NOMO-1 treated with DMSO at 0.1 percent for 48 hours (cell line): Measurements from ENCODE around the gene C19orf85.

Experiments used
- DNase-seq: peaks from one replicate; lab custom pipeline; 2025; ENCODE audit not compliant: unreplicated experiment; lab: John Stamatoyannopoulos, UW

C19orf85 gene

DNA sequence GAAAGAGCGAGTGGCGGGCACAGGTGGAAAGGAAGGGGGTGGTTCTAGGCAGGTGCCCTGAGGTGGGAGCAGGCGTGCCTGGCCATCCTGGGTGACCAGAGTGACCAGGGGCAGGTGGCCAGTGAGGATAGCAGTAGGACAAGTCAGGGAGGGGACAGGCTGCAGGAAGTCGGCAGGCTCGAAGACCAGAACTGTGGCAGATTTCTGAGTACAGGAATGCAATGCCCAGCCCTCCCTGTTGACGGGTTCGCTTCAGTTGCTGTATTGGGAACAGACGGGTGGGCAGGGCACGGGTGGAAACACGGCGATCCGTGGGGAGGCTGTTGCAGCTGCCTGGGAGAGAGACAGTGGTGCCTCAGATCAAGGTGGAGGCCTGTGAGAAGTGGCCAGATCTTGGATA is 13.8 kb upstream of the C19orf85 start:
- DNase-seq: no peak

DNA sequence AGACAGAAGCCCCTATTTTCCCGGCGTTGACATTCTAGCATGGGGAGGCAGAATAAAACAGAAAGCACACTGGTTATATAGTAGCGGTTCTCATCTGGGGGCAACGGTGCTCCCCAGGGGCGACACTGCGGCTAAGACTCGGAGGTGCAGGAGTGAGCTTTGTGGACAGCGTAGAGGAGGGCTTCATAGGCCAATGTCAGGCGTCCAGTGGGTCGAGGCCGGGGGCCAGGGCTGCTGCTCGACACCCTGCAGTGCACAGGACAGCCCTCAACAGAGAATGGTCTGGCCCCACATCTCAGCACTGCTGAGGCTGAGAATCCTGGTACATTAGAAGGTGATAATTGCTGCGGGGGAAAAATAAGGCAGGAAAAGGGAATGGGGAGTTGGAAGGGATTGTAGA is 13.4 kb upstream of the C19orf85 start:
- DNase-seq: no peak

DNA sequence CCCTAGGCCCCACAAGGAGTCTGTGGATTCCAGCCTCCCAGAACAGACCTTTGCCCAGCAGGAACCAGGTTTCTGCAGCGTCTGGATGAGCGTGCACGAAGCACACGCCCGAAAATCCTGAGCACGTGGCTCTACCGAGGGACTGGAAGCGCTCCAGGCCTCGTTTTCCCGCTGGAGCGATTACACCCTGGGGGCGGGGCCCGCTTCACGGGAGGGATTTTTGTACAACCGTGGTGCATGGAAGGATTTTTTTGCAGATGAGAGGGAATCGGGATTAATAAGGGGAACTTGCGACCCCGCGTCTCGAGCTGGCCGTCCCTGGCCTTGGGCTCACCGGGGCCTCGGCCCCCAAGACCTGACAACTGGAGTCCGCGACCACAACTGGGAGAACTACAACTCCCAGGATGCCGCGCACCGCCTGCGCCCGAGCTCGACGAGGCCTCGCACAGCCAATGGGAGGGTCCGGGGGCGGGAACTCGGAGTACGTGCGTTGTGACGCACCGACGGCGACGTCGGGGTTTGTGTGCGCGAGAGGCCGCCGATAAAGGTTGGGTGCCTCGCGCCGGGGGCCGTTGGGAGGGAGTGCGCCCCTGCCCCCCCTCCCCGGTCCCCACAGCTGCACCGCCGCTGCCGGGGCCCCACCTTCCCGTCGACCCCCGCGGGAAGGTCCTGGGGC is 11.7 kb upstream of the C19orf85 start, which contains the start of gene ZNF628:
ZNF628 (plus strand) TSS at position 518 of the 676 bp plus-strand sequence. CDS start 3,294 bp downstream, outside the sequence.
- peak; percentile 93 for DNase-seq

DNA sequence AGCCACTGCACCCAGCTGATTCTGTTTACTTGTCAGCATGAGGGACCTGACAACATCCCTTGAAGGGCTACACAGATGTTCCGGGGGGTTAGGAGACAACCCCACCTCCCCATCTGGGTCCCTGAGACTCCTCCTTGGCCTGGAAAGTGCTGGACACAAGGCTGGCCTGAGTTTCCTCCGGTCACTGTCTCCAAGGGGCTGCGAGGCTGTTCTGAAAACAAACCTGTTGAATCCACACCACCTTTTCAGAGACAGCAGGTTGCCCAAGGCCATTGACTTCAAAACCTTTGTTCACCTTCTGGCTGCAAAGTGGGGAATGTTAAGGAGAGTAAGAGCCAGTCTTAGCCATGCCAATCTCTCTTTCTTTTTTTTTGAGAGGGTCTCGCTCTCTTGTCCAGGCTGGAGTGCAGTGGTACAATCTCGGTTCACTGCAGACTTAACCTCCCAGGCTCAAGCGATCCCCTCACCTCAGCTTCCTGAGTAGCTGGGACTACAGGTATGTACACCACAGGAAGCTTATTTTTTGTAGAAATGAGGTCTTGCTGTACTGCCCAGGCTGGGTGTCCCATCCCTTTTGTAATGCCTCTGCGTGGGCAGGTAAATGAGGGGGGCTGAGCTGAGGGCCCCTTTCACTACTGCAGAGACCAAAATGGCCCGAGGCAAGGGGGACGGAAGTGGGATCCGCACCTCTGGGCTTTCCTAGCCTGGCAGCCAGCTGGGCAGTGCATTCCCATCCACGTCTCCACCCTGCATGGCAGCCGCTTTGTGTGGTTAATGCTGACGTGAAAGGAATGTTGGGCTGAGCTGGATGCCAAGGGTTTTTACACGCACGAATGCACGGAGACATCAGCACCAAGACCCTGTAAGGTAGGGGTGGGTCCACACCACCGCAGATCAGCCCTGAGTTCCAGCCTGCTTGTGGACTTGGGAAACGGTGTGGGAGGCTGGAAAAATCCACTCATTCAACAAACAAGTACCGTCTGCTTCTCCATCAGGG is 10.0 kb upstream of the C19orf85 start:
- no peak for DNase-seq

DNA sequence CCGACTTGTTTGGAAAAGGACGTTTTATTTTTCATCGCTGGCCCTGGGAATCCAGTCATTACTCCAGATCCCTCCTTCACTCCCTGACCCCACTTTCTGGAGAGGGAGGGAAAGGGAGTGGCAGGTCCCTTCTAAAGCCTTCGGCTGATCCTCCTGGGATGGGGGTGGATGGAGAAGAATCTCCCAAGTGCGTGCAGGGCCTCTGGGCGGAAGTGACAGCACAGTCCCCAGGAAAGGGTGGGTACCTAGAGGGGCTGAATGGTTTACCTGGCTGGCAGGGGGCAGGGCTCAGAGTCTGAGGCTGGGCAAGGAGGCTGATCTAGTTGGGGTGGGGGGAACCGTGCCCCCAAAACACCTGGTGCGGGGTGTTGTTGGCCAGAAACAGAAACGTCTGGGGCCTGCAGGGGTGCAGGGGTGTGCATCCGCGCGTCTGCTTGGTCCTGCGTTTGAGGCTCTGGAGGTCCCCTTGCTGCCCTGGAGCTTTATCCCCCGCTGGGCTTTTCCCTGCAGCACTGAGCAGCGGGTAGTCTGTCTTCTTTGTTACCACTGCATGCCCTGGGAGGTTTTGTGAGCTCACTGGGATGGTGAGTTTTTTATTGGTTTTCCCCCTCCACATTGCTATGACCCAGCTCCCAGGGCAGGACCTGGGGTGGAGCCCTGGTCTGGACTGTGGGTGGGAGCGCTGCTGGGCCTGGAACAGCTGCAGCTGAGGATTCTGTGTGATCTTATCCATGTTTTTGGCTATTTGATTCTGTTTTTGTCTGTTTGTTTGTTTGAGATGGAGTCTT is 8.9 kb upstream of the C19orf85 start:
- no peak for DNase-seq

DNA sequence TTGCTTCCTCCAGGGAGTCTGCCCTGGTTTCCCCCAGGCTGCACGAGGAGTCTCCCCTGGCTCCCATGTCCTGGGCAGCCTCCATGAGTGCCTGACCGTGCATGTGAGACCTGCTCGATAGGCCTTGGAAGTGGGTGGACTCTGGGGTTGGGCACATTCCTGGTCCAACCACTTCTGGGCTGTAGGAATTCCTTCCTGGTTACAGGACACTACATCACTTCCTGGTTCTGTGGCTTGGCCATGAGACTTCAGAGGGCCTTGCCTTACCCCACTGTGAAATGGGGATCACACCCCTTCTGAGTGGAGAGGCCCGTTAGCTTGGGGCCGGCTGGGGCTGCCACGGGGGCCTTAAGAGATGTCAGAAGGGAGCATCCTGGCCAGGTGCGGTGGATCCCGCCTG is 7.9 kb upstream of the C19orf85 start:
- DNase-seq: no peak

DNA sequence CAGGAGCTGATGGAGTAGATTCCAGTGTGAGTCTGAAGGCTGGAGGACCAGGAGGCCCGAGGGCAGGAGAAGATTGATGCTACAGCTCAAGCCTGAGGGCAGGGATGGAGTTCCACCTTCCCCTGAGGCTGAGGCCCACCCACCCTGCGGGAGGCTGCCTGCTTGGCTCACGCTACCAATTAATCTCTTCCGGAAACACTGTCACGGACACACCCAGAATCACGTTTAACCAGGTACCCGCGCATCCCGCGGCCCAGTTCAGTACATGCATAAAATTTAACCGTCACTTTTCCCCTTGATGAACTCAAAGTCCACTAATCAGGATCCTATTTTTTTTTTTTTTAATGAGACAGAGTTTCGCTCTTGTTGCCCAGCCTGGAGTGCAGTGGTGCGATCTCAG is 6.7 kb upstream of the C19orf85 start:
- no peak for DNase-seq

DNA sequence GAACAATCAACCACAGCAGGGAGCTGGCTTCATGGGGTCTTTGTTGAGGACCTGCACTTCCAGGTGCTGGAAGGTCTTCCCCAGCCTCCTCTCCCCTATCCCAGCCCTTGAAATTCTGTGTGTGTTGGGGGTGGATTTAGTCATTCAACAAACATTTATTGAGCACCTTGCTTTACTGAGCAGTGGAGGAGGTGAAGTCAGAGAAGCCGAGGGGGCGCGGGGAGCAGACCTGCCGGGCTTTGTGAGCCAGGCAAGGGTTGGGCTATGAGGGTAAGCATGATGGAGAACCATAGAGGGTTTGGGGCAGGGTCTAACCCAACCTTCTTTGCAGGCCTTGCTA is 3.5 kb upstream of the C19orf85 start:
- DNase-seq: no peak

DNA sequence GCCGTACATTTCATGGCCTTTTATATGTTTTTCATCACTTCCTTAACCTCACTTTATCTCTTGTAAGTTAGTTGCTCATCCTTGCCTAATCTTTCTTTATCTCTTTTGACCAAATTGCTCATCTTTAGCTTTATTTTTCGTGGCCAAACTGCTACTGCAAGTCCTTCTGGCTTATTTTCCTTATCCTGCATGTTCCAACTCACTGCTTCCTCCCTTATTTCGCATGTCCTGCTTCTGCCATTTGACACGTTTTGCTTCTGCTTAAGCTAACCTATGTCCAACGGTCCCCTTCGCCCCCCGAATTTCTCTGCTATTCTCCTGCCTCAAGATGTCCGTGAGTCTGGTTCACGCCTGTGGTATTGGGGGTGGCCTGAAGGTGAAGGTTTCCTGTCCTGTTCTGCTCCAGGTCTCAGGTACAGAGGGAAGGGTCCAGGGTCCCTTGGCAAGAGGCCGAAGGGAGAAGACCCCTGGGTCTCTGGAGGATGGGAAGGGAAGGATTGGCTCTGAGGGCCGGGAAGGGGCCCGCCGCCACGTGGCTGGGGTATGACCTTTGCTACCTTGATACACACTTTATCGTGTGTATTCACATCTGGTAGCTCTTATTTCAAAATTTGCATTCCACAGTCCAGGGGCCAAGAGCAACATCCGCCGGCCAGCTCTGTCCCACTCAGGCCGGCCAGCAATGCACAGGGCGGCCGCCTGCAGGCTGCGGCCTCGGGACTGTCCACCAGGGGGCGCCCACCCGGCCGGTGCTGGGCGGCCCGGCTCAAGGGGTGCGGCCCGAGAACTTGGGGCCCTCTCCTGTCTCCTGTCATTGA is 2.9 kb upstream of the C19orf85 start:
- peak; percentile 10 for DNase-seq

DNA sequence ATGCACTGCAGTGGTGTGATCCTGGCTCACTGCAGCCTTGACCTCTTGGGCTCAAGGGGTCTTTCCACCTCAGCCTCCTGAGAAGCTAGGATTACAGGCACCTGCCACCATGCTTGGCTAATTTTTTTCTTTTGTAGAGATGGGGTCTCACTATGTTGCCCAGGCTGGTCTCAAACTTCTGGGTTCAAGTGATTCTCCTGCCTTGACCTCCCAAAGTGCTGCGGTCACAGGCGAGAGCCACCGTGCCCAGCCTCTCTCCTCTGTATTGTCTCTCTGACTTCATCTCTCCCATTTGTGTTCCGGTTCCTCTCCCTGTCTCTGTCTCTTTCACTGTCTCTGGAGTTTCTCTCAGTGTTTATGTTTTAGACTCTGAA is 1.7 kb upstream of the C19orf85 start:
- no peak for DNase-seq

DNA sequence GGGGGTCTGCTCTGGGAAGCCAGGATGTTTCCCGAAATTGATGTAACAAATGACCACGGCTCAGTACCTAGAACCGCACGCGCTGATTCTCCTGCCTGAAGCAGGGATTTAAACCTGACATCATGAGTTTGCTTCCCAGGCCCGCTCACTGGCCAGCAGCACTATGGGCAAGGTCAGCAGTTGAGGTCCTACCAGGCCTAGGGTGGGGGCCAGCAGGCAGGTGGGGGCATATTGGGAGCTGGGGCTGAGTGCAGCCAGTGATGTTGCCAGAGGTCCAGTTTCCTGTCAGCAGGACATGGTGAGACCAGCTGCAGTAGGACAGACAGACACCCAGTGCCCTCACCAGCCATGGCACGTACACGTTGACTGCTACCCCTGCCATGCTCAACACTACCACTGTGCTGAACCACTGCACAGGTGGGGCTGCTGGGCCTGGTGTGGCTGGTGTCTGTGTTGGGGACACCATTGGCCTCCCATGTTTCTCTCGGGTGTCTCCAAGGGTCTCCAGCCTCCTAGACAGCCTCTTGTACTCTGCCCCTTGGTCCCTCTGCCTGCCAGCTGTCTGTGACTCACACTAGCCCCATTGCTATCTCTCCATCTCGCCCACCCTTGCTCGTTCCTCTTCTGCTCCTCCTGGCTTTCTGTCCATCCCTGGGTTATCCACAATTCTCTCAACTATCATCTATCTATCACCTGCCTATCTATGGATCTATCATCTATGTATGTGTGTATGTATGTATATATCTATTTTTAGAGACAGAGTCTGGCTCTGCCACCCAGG is 1.1 kb upstream of the C19orf85 start:
- DNase-seq: no peak

DNA sequence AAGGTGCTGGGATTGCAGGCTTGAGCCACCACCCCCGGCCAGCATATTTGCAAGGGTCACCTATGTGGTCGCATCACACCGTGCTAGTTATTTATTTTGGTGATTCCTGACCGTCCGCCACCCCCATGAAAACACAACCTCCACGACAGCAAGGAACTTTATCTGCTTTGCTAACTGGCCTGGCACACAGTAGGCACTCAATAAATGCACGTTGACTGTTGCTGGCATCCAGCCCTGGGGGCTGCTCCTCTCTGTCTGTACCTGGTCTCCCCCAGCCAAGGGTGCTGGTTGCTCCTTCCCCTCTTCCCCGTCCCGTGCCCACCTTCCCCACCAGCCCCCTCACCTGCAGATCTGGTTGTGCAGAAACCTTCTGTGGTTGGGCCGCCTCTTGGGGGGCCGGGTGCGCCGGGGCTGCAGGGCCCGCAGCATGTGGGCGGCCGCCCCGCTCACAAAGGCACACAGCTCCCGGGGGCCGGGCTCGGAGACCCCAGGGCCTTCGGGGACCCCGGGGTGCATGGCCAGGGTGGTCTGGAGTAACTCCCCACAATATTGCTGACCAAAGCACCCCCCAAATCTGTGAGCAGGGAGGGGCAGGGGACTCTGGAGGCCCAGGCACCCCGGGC is 401 bp downstream of the C19orf85 start:
- DNase-seq: no peak

DNA sequence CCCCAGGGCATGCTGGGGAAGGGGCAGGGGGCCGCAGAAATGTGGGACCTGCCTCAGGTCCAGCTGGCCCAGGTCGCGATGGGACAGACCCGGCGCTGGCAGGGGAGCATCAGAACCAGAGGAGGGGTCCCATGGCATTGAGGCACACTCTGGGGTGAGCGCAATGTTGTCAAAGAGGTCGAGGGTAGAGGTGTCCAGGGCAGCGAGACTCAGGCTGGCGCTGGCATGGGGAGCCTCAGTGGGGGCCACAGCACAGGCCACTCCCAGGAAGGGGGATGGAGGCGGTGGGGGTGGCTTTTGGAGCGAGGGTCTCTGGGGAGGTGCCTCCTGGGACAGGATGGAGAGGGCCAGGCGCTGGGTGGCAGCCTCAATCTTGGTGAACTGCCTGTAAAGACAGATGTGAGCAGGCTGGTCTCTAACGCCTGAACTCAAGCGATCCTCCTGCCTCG is 944 bp downstream of the C19orf85 start:
- DNase-seq: no peak

DNA sequence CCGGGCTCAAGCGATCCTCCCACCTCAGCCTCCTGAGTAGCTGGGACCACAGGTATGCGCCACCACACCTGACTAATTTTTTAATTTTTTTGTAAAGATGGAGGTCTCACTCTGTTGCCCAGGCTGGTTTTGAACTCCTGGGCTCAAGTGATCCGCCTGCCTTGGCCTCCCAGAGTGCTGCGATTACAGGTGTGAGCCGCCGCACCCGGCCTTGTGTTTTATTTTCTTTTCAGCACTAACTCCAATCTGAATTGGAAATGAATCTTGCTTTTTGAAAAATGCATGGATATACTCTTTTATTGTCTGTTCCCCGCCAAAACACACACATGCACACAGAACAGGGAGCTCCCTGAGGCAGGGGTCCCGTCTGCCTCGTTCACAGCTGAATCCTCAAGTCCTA is 1.8 kb downstream of the C19orf85 start:
- DNase-seq: no peak

DNA sequence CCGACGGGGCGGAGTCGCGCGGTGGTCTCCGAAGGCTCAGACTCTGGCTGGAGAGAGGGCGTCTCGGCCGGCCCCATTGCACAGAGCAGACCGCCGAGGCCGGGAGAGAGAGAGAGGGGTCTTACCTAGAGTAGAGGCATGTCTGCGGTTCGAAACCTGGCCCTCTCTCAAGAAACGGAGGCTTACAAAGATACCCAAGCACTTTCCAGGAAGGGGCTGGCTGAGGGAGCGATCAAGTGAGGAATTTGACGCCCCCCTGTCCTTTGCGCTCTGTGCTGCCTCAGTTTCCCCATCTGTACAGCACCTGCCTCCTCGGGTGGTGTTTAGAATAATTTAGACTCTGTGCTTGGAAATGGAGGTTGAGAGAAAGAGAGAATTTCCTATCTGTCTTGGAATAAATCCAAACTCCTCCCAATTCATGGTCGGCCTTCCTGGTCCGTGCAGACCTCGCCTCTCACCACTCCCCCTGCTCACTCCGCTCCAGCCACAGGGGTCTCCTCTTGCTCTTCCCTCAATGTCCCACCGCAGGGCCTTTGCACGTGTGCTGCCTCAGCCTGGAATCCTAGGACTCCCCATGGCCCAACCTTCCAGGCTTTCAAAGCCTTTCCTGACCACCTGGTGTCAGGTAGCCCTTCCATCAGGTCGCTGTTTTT is 2.5 kb downstream of the C19orf85 start:
- DNase-seq: no peak

DNA sequence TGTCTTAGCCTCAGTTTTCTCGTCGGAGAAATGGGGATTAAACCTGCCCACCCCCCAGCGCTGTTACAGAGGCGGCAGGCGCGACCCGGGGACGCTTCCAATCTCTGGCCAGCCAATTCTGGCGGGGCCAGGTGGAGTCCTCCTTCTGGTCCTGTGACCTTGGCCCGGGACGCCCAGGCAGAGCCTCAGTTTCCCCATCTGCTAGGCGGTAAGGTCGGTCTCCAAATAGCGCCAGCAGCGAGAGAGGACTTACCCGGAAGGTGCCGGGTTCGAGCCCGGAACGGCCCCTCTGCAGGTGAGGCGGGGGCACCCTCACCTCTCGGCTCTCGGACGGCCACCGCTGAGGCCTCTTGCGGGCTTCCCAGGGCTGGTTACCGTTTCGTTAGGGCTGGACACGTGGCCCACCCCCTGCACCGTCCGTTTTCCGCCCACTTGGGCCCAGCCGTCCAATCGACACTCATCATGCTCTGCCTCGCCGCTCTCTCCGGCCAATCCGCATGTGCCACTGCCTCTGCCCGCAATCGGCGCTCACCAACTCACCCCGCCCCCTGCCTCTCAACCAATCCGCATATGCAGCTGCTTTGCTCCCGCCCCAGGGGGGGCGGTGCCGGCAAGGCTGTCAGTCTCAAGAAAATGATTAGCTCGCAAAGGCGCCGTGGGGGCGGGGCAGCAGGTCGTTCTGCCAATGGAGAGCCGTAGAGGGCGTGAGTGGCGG is 3.1 kb downstream of the C19orf85 start, which contains the start of gene ISOC2:
ISOC2 (minus strand) TSS at position 384 of the 715 bp plus-strand sequence. CDS start 5,156 bp downstream, outside the sequence.
- peak; percentile 99 for DNase-seq

DNA sequence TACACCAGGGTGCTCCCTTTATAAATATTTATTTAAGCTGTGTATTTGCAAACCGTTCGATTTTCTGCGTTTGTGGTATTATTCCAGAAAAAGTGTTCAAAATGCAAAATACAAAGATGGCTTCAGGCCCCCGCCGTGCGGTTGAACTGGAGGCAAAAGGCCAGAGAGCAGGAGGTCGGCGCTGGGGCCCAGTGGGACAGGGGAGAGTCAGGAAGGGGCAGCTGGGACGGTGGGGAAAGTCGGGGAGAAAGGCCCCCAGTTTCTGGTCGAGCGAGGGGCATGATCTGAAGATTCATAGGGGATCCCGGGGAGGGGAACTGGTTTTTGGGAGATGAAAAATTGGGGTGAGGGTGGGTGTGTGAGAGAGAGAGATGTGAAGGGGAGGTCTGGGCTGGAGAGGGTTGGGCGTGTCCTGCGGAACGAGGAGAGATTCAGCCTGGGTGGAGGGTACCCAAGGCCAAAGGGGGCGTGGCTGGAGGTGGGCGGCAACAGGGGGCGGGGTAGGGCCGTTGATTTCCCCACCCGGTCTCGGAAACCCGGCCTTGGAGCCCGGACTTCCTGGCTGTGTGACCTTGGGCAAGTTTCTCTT is 3.8 kb downstream of the C19orf85 start:
- peak; percentile 65 for DNase-seq
